ENCODE data around the gene ITGB8.
A peak's percentile ranks its signal among the peaks of the same experiment; 100 is the strongest.

The ITGB8 gene

GRCh38 chr7:20438248-20438647, 107.5 kb downstream of the ITGB8 start:
- H2BK120ac ChIP-seq (ENCODE audit: low read depth, low read length): no peak overlapping the region
- no peak overlapping the region for H3K18ac ChIP-seq (ENCODE audit: low read length)
- no peak overlapping the region for H4K91ac ChIP-seq (ENCODE audit: low read depth, low read length, poor library complexity)
- H3K27ac ChIP-seq (replicated peaks; ENCODE audit: low read length): no peak overlapping the region
- H3K4ac ChIP-seq (ENCODE audit: low read length): no peak overlapping the region
- H3K14ac ChIP-seq (ENCODE audit: low read length): no peak overlapping the region
- no peak overlapping the region for H2BK12ac ChIP-seq (ENCODE audit: low read length)
- no peaks in the 10 kb centered on the region for H3K27me3 ChIP-seq (ENCODE audit: control insufficient read depth in 3 of 3, insufficient read depth in 3 of 3, low read depth in 1 of 3, low read length in 3 of 3)
- no peak overlapping the region for H2BK5ac ChIP-seq (ENCODE audit: low read length)
- H3K9me3 ChIP-seq (replicated peaks in 1 of 2; ENCODE audit: control insufficient read depth in 2 of 2, insufficient read depth in 1 of 2, low read depth in 1 of 2, low read length in 2 of 2): no peaks in the 10 kb centered on the region
- no peak overlapping the region for H3K9ac ChIP-seq (ENCODE audit: low read depth, low read length, poor library complexity)
- no peak overlapping the region for H2BK15ac ChIP-seq (ENCODE audit: low read length)
- no peak overlapping the region for H4K8ac ChIP-seq (ENCODE audit: low read depth, low read length)
- no peak overlapping the region for H3K23ac ChIP-seq (ENCODE audit: low read depth, low read length, poor library complexity)
- no peak for DNase-seq (ENCODE audit: low spot score)
- no peaks in the 10 kb centered on the region for H3K4me1 ChIP-seq (ENCODE audit: control insufficient read depth in 2 of 2, insufficient read depth in 1 of 2, low read depth in 1 of 2, low read length in 2 of 2)
- H2AK5ac ChIP-seq (ENCODE audit: low read depth, low read length): no peak overlapping the region
- no peak overlapping the region for H3K4me2 ChIP-seq (ENCODE audit: insufficient read depth, low read length, poor library complexity, severe bottlenecking)
- no peak overlapping the region for H2AFZ ChIP-seq (ENCODE audit: low read length)
- no peaks in the 10 kb centered on the region for H3K36me3 ChIP-seq (replicated peaks in 1 of 2; ENCODE audit: control insufficient read depth in 2 of 2, insufficient read depth in 2 of 2, low read length in 2 of 2)
- H3K4me3 ChIP-seq (ENCODE audit: low read length in 2 of 2): no peak overlapping the region
- H3K79me1 ChIP-seq (ENCODE audit: low read depth, low read length): no peaks in the 10 kb centered on the region

GRCh38 chr7:20438694-20439376, 108.1 kb downstream of the ITGB8 start:
- Histone ChIP-seq H3K18ac (ENCODE audit: low read length) (no peak overlapping the region), H3K23ac (ENCODE audit: low read depth, low read length, poor library complexity) (no peak overlapping the region), H3K79me1 (ENCODE audit: low read depth, low read length) (no peaks in the 10 kb centered on the region), H3K9me3 (replicated peaks in 1 of 2; ENCODE audit: control insufficient read depth in 2 of 2, insufficient read depth in 1 of 2, low read depth in 1 of 2, low read length in 2 of 2) (no peaks in the 10 kb centered on the region), H4K8ac (ENCODE audit: low read depth, low read length) (no peak overlapping the region), H3K27ac (replicated peaks; ENCODE audit: low read length) (no peak overlapping the region), H2AK5ac (ENCODE audit: low read depth, low read length) (no peak overlapping the region), H3K14ac (ENCODE audit: low read length) (no peak overlapping the region), H3K4me1 (ENCODE audit: control insufficient read depth in 2 of 2, insufficient read depth in 1 of 2, low read depth in 1 of 2, low read length in 2 of 2) (no peaks in the 10 kb centered on the region), H2AFZ (ENCODE audit: low read length) (no peak overlapping the region), H4K91ac (ENCODE audit: low read depth, low read length, poor library complexity) (no peak overlapping the region), H2BK15ac (ENCODE audit: low read length) (no peak overlapping the region), H3K4ac (ENCODE audit: low read length) (no peak overlapping the region), H3K4me3 (ENCODE audit: low read length in 2 of 2) (no peak overlapping the region), H2BK120ac (ENCODE audit: low read depth, low read length) (no peak overlapping the region), H2BK12ac (ENCODE audit: low read length) (no peak overlapping the region), H2BK5ac (ENCODE audit: low read length) (no peak overlapping the region), H3K4me2 (ENCODE audit: insufficient read depth, low read length, poor library complexity, severe bottlenecking) (no peak overlapping the region), H3K36me3 (replicated peaks in 1 of 2; ENCODE audit: control insufficient read depth in 2 of 2, insufficient read depth in 2 of 2, low read length in 2 of 2) (no peaks in the 10 kb centered on the region), H3K27me3 (ENCODE audit: control insufficient read depth in 3 of 3, insufficient read depth in 3 of 3, low read depth in 1 of 3, low read length in 3 of 3) (no peaks in the 10 kb centered on the region), H3K9ac (ENCODE audit: low read depth, low read length, poor library complexity) (no peak overlapping the region)
- no CpG with 5 or more reads among the region's 7 CpGs for WGBS, 2 donors (ENCODE audit: extremely low coverage in 2 of 2, insufficient read length in 2 of 2, insufficient replicate concordance in 1 of 2)
- DNase-seq (ENCODE audit: low spot score): no peak

- Histone ChIP-seq H3K4me3 (ENCODE audit: low read length in 2 of 2) (no peak overlapping the region), H2AK5ac (ENCODE audit: low read depth, low read length) (no peak overlapping the region), H3K27ac (replicated peaks; ENCODE audit: low read length) (no peak overlapping the region), H3K27me3 (ENCODE audit: control insufficient read depth in 3 of 3, insufficient read depth in 3 of 3, low read depth in 1 of 3, low read length in 3 of 3) (no peaks in the 10 kb centered on the region), H2BK5ac (ENCODE audit: low read length) (no peak overlapping the region), H3K18ac (ENCODE audit: low read length) (no peak overlapping the region), H4K8ac (ENCODE audit: low read depth, low read length) (no peak overlapping the region), H3K9me3 (replicated peaks in 1 of 2; ENCODE audit: control insufficient read depth in 2 of 2, insufficient read depth in 1 of 2, low read depth in 1 of 2, low read length in 2 of 2) (peaks cover 0 to 2% of the 10 kb centered on the region in 2 donors), H2BK12ac (ENCODE audit: low read length) (no peak overlapping the region), H2BK15ac (ENCODE audit: low read length) (no peak overlapping the region), H3K36me3 (replicated peaks in 1 of 2; ENCODE audit: control insufficient read depth in 2 of 2, insufficient read depth in 2 of 2, low read length in 2 of 2) (no peaks in the 10 kb centered on the region), H3K14ac (ENCODE audit: low read length) (no peak overlapping the region), H3K4me1 (ENCODE audit: control insufficient read depth in 2 of 2, insufficient read depth in 1 of 2, low read depth in 1 of 2, low read length in 2 of 2) (no peaks in the 10 kb centered on the region), H2BK120ac (ENCODE audit: low read depth, low read length) (no peak overlapping the region), H4K91ac (ENCODE audit: low read depth, low read length, poor library complexity) (no peak overlapping the region), H2AFZ (ENCODE audit: low read length) (peak overlapping the region; percentile 26), H3K4ac (ENCODE audit: low read length) (no peak overlapping the region), H3K4me2 (ENCODE audit: insufficient read depth, low read length, poor library complexity, severe bottlenecking) (no peak overlapping the region), H3K79me1 (ENCODE audit: low read depth, low read length) (no peaks in the 10 kb centered on the region), H3K9ac (ENCODE audit: low read depth, low read length, poor library complexity) (no peak overlapping the region), H3K23ac (ENCODE audit: low read depth, low read length, poor library complexity) (no peak overlapping the region)
- no CpG with 5 or more reads among the region's 10 CpGs for whole genome bisulfite sequencing, 2 donors (ENCODE audit: extremely low coverage in 2 of 2, insufficient read length in 2 of 2, insufficient replicate concordance in 1 of 2)
- DNase-seq (ENCODE audit: low spot score): no peak
These were observed 108.9 kb downstream of the ITGB8 start for GRCh38 chr7:20439416-20440185.

GRCh38 chr7:20440472-20441105, 109.9 kb downstream of the ITGB8 start:
- Histone ChIP-seq H4K8ac (ENCODE audit: low read depth, low read length) (no peak overlapping the region), H3K4me1 (ENCODE audit: control insufficient read depth in 2 of 2, insufficient read depth in 1 of 2, low read depth in 1 of 2, low read length in 2 of 2) (no peaks in the 10 kb centered on the region), H3K4ac (ENCODE audit: low read length) (no peak overlapping the region), H2BK120ac (ENCODE audit: low read depth, low read length) (no peak overlapping the region), H2AK5ac (ENCODE audit: low read depth, low read length) (no peak overlapping the region), H2BK15ac (ENCODE audit: low read length) (no peak overlapping the region), H2BK12ac (ENCODE audit: low read length) (no peak overlapping the region), H3K4me2 (ENCODE audit: insufficient read depth, low read length, poor library complexity, severe bottlenecking) (no peak overlapping the region), H3K23ac (ENCODE audit: low read depth, low read length, poor library complexity) (no peak overlapping the region), H2AFZ (ENCODE audit: low read length) (no peak overlapping the region), H3K27me3 (ENCODE audit: control insufficient read depth in 3 of 3, insufficient read depth in 3 of 3, low read depth in 1 of 3, low read length in 3 of 3) (no peaks in the 10 kb centered on the region), H3K36me3 (replicated peaks in 1 of 2; ENCODE audit: control insufficient read depth in 2 of 2, insufficient read depth in 2 of 2, low read length in 2 of 2) (no peaks in the 10 kb centered on the region), H3K18ac (ENCODE audit: low read length) (no peak overlapping the region), H3K27ac (replicated peaks; ENCODE audit: low read length) (no peak overlapping the region), H2BK5ac (ENCODE audit: low read length) (no peak overlapping the region), H4K91ac (ENCODE audit: low read depth, low read length, poor library complexity) (no peak overlapping the region), H3K9ac (ENCODE audit: low read depth, low read length, poor library complexity) (no peak overlapping the region), H3K9me3 (replicated peaks in 1 of 2; ENCODE audit: control insufficient read depth in 2 of 2, insufficient read depth in 1 of 2, low read depth in 1 of 2, low read length in 2 of 2) (peaks cover 0 to 7% of the 10 kb centered on the region in 2 donors), H3K79me1 (ENCODE audit: low read depth, low read length) (no peaks in the 10 kb centered on the region), H3K14ac (ENCODE audit: low read length) (no peak overlapping the region), H3K4me3 (ENCODE audit: low read length in 2 of 2) (no peak overlapping the region)
- WGBS, 2 donors (ENCODE audit: extremely low coverage in 2 of 2, insufficient read length in 2 of 2, insufficient replicate concordance in 1 of 2): no CpG with 5 or more reads among the region's 9 CpGs
- peak; percentile 27 for DNase-seq (ENCODE audit: low spot score)

Data from neuronal stem cell (in vitro differentiated cells).